Neural cell (in vitro differentiated cells): ENCODE measurements around the gene HSD3B7.

Source experiments
- EZH2 ChIP-seq: fragments of 200-600, 300-800 bp; shearing (Covaris generic), sonication (generic); IDR thresholded peaks from 2 replicates; pipeline ENCODE4 v1.6.1; 2014; ENCODE audit warnings: antibody characterized with exemption, low read length, borderline replicate concordance, mild to moderate bottlenecking; ENCODE audit not compliant: insufficient read depth, poor library complexity, severe bottlenecking
- MXI1 ChIP-seq: fragments of 450-650 bp; conservative IDR thresholded peaks from 2 replicates; pipeline ENCODE4 v1.6.1; 2014; ENCODE audit warnings: antibody characterized with exemption, mild to moderate bottlenecking; ENCODE audit not compliant: poor library complexity, severe bottlenecking
- RAD21 ChIP-seq: fragments of 450-650 bp; conservative IDR thresholded peaks from 2 replicates; pipeline ENCODE4 v1.6.1; 2014; ENCODE audit warnings: antibody characterized with exemption, mild to moderate bottlenecking, moderate library complexity
- TF ChIP-seq, protein P1 (sequence below): fragments of 450-650 bp; IDR thresholded peaks from 2 replicates; pipeline ENCODE4 v1.5.1; 2014; ENCODE audit warnings: antibody characterized with exemption, mild to moderate bottlenecking, moderate library complexity; ENCODE audit not compliant: poor library complexity, severe bottlenecking

GRCh38 chr16:30958175-30959079 lies 26.6 kb upstream of the HSD3B7 start:
- TF ChIP-seq, protein P1, sequence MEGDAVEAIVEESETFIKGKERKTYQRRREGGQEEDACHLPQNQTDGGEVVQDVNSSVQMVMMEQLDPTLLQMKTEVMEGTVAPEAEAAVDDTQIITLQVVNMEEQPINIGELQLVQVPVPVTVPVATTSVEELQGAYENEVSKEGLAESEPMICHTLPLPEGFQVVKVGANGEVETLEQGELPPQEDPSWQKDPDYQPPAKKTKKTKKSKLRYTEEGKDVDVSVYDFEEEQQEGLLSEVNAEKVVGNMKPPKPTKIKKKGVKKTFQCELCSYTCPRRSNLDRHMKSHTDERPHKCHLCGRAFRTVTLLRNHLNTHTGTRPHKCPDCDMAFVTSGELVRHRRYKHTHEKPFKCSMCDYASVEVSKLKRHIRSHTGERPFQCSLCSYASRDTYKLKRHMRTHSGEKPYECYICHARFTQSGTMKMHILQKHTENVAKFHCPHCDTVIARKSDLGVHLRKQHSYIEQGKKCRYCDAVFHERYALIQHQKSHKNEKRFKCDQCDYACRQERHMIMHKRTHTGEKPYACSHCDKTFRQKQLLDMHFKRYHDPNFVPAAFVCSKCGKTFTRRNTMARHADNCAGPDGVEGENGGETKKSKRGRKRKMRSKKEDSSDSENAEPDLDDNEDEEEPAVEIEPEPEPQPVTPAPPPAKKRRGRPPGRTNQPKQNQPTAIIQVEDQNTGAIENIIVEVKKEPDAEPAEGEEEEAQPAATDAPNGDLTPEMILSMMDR: no peak
- TF ChIP-seq RAD21 (no peak), EZH2 (no peak), MXI1 (no peak)
